HG03159 (cell line): ENCODE results near the gene PAPPA.

Experiments used
- ATAC-seq: cut with Tn5 transposase; IDR thresholded peaks from one replicate; pipeline ENCODE4 v1.9.1; 2021; ENCODE audit warnings: mild to moderate bottlenecking, moderate library complexity; ENCODE audit not compliant: unreplicated experiment

Gene PAPPA

GRCh38 chr9:116178481-116179211, 25.1 kb downstream of the PAPPA start:
- no peak for ATAC-seq

- no peak for ATAC-seq
Observed at GRCh38 chr9:116179568-116179967, 26.0 kb downstream of the PAPPA start.

- ATAC-seq: no peak
Observed at GRCh38 chr9:116181853-116182610, 28.4 kb downstream of the PAPPA start.

- no peak for ATAC-seq
Observed at GRCh38 chr9:116182876-116183275, 29.3 kb downstream of the PAPPA start.

- ATAC-seq: no peak
Observed at GRCh38 chr9:116187570-116188170, 34.1 kb downstream of the PAPPA start.

- no peak for ATAC-seq
Observed at GRCh38 chr9:116189683-116190082, 36.1 kb downstream of the PAPPA start.

GRCh38 chr9:116190637-116191396, 37.2 kb downstream of the PAPPA start:
- no peak for ATAC-seq

- ATAC-seq: no peak
Observed at GRCh38 chr9:116191576-116192415, 38.2 kb downstream of the PAPPA start.

- no peak for ATAC-seq
Observed at GRCh38 chr9:116193636-116194035, 40.0 kb downstream of the PAPPA start.

GRCh38 chr9:116196806-116197205, 43.2 kb downstream of the PAPPA start:
- ATAC-seq: no peak

- no peak for ATAC-seq
Observed at GRCh38 chr9:116198344-116198743, 44.8 kb downstream of the PAPPA start.

GRCh38 chr9:116202219-116202912, 48.8 kb downstream of the PAPPA start:
- no peak for ATAC-seq

- no peak for ATAC-seq
Observed at GRCh38 chr9:116204252-116204882, 50.8 kb downstream of the PAPPA start.

GRCh38 chr9:116207371-116208111, 54.0 kb downstream of the PAPPA start:
- no peak for ATAC-seq

- ATAC-seq: no peak
Observed at GRCh38 chr9:116208417-116209232, 55.0 kb downstream of the PAPPA start.

- no peak for ATAC-seq
Observed at GRCh38 chr9:116209414-116210116, 56.0 kb downstream of the PAPPA start.
